Endothelial cell of umbilical vein (primary cell): ENCODE measurements around the gene AKT3. TPM values are rescaled to one million over a fixed set of nuclear protein-coding genes. Genes with fewer than 3 reads are reported as not detected.

ENCODE experiments used
- BruUV-seq: library from RNA; stranded (reverse); fragments of 400-500 nt; replicated peaks from 2 replicates; lab custom pipeline; 2021; lab: Mats Ljungman, UMichigan
- CTCF ChIA-PET: fragments of 300-600, 350-600 bp; sonication (Branson Sonifier 250); formaldehyde crosslinking; loops from one replicate; lab custom pipeline; 2021; ENCODE audit warnings: antibody characterized with exemption, inconsistent platforms; lab: Charles Lee
- POLR2A ChIA-PET: fragments of 300-600, 350-600 bp; sonication (Branson Sonifier 250); formaldehyde crosslinking; loops from one replicate; lab custom pipeline; 2021; ENCODE audit warnings: antibody characterized with exemption, inconsistent platforms; lab: Charles Lee
- DNase-seq: peaks from one replicate; pipeline ENCODE4 v3.0.0-alpha.2; 2011; ENCODE audit warnings: low read depth, low spot score
- FAIRE-seq: peaks from 2 replicates; lab custom pipeline; 2011; peaks lifted over from hg19 to GRCh38; lab: Jason Lieb, UNC
- H2AFZ ChIP-seq: 2 replicates; pipeline ENCODE4 v1.6.0; 2012; ENCODE audit warnings: low read depth, low read length, control low read depth, inconsistent platforms
- H3K27ac ChIP-seq: 2 replicates; pipeline ENCODE4 v1.5.1; 2011; ENCODE audit warnings: low read depth, mild to moderate bottlenecking, control low read depth, low read length, moderate library complexity; ENCODE audit not compliant: insufficient read depth
- H3K27me3 ChIP-seq, 2 experiments: 2 replicates each; pipeline versions ENCODE4 v1.6.0 to v1.6.1; 2011; ENCODE audit warnings: low read length in 2 of 2, mixed read lengths in 1 of 2; ENCODE audit not compliant: control insufficient read depth in 2 of 2, insufficient read depth in 2 of 2
- H3K36me3 ChIP-seq, 2 experiments: 2 replicates in 1 of 2; 3 replicates in 1 of 2; pipeline ENCODE4 v1.5.1; 2011; ENCODE audit warnings: low read length in 2 of 2, mild to moderate bottlenecking in 1 of 2, moderate library complexity in 1 of 2; ENCODE audit not compliant: control insufficient read depth in 2 of 2, insufficient read depth in 2 of 2; ENCODE audit errors: extremely low read depth in 1 of 2
- H3K4me1 ChIP-seq: 3 replicates; pipeline ENCODE4 v1.5.1; 2011; ENCODE audit warnings: mild to moderate bottlenecking, low read length; ENCODE audit not compliant: control insufficient read depth, insufficient read depth; ENCODE audit errors: extremely low read depth
- H3K4me2 ChIP-seq: 2 replicates; pipeline ENCODE4 v1.6.1; 2011; ENCODE audit warnings: low read length, control low read depth, mixed read lengths; ENCODE audit not compliant: insufficient read depth
- H3K4me3 ChIP-seq, 3 experiments: fragments of 200-600 bp in 1 of 3; sonication (generic), shearing (Covaris generic) in 1 of 3; replicated peaks in 1 of 3; 2 replicates each; pipeline ENCODE4 v1.5.1; 2011 to 2016; ENCODE audit warnings: control low read depth in 3 of 3, low read length in 3 of 3, mild to moderate bottlenecking in 2 of 3, inconsistent platforms in 1 of 3, low read depth in 1 of 3, moderate library complexity in 1 of 3; ENCODE audit not compliant: insufficient read depth in 1 of 3
- H3K79me2 ChIP-seq: 2 replicates; pipeline ENCODE4 v1.6.0; 2012; ENCODE audit warnings: low read length, inconsistent platforms; ENCODE audit not compliant: control insufficient read depth, insufficient read depth
- H3K9ac ChIP-seq: replicated peaks from 2 replicates; pipeline ENCODE3; 2011; ENCODE audit warnings: low read length, control low read depth; ENCODE audit not compliant: insufficient read depth; ENCODE audit errors: extremely low read depth
- H3K9me1 ChIP-seq: replicated peaks from 3 replicates; pipeline ENCODE4 v1.6.0; 2011; ENCODE audit warnings: mild to moderate bottlenecking, low read length; ENCODE audit not compliant: control insufficient read depth, insufficient read depth; ENCODE audit errors: extremely low read depth
- H3K9me3 ChIP-seq: replicated peaks from 2 replicates; pipeline ENCODE4 v1.5.1; 2012; ENCODE audit warnings: low read length, inconsistent platforms; ENCODE audit not compliant: control insufficient read depth, insufficient read depth
- H4K20me1 ChIP-seq: replicated peaks from 2 replicates; pipeline ENCODE3; 2011; ENCODE audit warnings: mild to moderate bottlenecking, low read length; ENCODE audit not compliant: control insufficient read depth, insufficient read depth; ENCODE audit errors: extremely low read depth
- CTCF ChIP-seq, 2 donors: IDR thresholded peaks; 1 replicate in 1 of 2; 2 replicates in 1 of 2; pipeline ENCODE4 v1.5.1; 2011; ENCODE audit warnings: low read length in 2 of 2, mild to moderate bottlenecking in 2 of 2, moderate library complexity in 2 of 2, control low read depth in 1 of 2, inconsistent platforms in 1 of 2, low read depth in 1 of 2; ENCODE audit not compliant: insufficient read depth in 1 of 2; ENCODE audit errors: extremely low read depth in 1 of 2
- EZH2 ChIP-seq: IDR thresholded peaks from 2 replicates; pipeline ENCODE4 v1.6.1; 2012; ENCODE audit warnings: borderline replicate concordance, low read depth, mild to moderate bottlenecking, moderate library complexity, low read length, inconsistent platforms; ENCODE audit not compliant: severe bottlenecking
- FOS ChIP-seq: IDR thresholded peaks from 2 replicates; pipeline ENCODE4 v1.6.1; 2011; ENCODE audit warnings: mild to moderate bottlenecking, low read length, moderate library complexity, borderline replicate concordance; ENCODE audit not compliant: insufficient read depth
- GATA2 ChIP-seq: IDR thresholded peaks from 2 replicates; pipeline ENCODE4 v1.7.0; 2011; ENCODE audit warnings: low read depth, mild to moderate bottlenecking, moderate library complexity, mixed read lengths, low read length; ENCODE audit not compliant: insufficient read length, insufficient read depth
- JUN ChIP-seq: IDR thresholded peaks from 2 replicates; pipeline ENCODE4 v1.6.1; 2011; ENCODE audit warnings: borderline replicate concordance, low read depth; ENCODE audit not compliant: insufficient read length, insufficient read depth
- MAX ChIP-seq: IDR thresholded peaks from 2 replicates; pipeline ENCODE4 v1.6.1; 2011; ENCODE audit not compliant: insufficient read depth, insufficient read length
- MYC ChIP-seq: IDR thresholded peaks from one replicate; pipeline ENCODE4 v1.6.1; 2011; ENCODE audit warnings: mild to moderate bottlenecking, low read depth, low read length
- POLR2A ChIP-seq: IDR thresholded peaks from 2 replicates; pipeline ENCODE4 v1.6.1; 2012; ENCODE audit warnings: low read depth, mild to moderate bottlenecking, control low read depth, low read length
- POLR2AphosphoS5 ChIP-seq: IDR thresholded peaks from 2 replicates; pipeline ENCODE4 v1.6.1; 2012; ENCODE audit warnings: low read depth, mild to moderate bottlenecking, control low read depth, low read length, moderate library complexity; ENCODE audit not compliant: insufficient read depth
- dilution Hi-C: fragments of 300-500 bp; cut with MboI; formaldehyde crosslinking; loops from one replicate; pipeline ENCODE4 v1.15.0; 2019; ENCODE audit warnings: low sequenced_read_pairs; ENCODE audit not compliant: extremely low pct_ligation_motif_present
- intact Hi-C: fragments of 100-400 bp; cut with micrococcal nuclease; formaldehyde crosslinking; loops from one replicate; pipeline ENCODE4 v1.10.0; 2022
- polyA plus RNA-seq, 4 experiments: library from polyadenylated mRNA; depleted of rRNA in 3 of 4; stranded (reverse) in 3 of 4; unstranded in 1 of 4; fragments of >200 nt; gene quantifications; 2 replicates each; pipeline versions ENCODE4 v1.2.1 to v1.2.3, GENCODE V29; 2011 to 2012; ENCODE audit warnings: missing spikeins in 1 of 4
- total RNA-seq: library from RNA; stranded (reverse); gene quantifications from 2 replicates; pipeline ENCODE4 v1.2.3, GENCODE V29; 2021

Gene AKT3
- total and polyA plus RNA-seq, 2 donors (not counting 3 experiments of a cell fraction or from before 2014, with no cell fraction given), result 20.6 to 97.1 TPM

GRCh38 chr1:243672539-243673074, 177.4 kb downstream of the AKT3 start:
- H3K4me2 ChIP-seq, result no peak overlapping the region
- H3K4me1 ChIP-seq, result no peaks in the 10 kb centered on the region
- no peak for FAIRE-seq
- no peak overlapping the region for H3K27ac ChIP-seq
- no peaks in the 10 kb centered on the region for H3K36me3 ChIP-seq
- dilution Hi-C loops (no loop called here), intact Hi-C loops (no loop called here)
- no peaks in the 10 kb centered on the region for H3K9me3 ChIP-seq
- no peaks in the 10 kb centered on the region for H4K20me1 ChIP-seq
- POLR2A ChIA-PET, result no interaction called here
- no peaks in the 10 kb centered on the region for H3K9me1 ChIP-seq
- H3K4me3 ChIP-seq, result no peak overlapping the region
- DNase-seq, result no peak
- no peak overlapping the region for H3K9ac ChIP-seq
- H3K27me3 ChIP-seq, result no peaks in the 10 kb centered on the region
- CTCF ChIA-PET, result no interaction called here
- BruUV-seq, result no TSS peak
- TF ChIP-seq CTCF (IDR thresholded peaks at IDR 0.05; ENCODE audit: extremely low read depth in 1 of 2, insufficient read depth in 1 of 2, low read depth in 1 of 2, low read length in 2 of 2) (no peak), MYC (no peak), EZH2 (no peak), JUN (no peak), GATA2 (no peak), FOS (no peak), POLR2AphosphoS5 (no peak), POLR2A (no peak), MAX (no peak)
- no peak overlapping the region for H2AFZ ChIP-seq
- H3K79me2 ChIP-seq, result no peaks in the 10 kb centered on the region
